ENCODE results near the gene ADARB2.

ADARB2 gene

DNA sequence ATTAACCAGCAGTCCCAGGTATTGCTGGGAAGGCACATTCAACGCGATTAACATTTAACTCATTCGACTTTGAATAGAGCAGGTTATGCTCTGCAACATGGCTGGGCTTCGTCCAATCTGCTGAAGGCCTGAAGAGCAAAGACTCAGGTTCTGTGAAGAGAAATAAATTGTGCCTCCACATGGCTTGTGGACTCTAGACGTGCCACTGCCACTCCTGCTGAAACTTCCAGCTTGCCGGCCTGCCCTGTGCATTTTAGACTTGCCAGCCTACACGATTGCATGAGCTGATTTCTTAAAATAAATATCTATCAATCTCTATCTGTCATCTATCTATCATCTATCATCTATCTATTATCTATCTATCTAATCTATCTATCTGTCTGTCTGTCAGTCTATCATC, 543.2 kb downstream of the ADARB2 start:
- TF ChIP-seq, protein P1, sequence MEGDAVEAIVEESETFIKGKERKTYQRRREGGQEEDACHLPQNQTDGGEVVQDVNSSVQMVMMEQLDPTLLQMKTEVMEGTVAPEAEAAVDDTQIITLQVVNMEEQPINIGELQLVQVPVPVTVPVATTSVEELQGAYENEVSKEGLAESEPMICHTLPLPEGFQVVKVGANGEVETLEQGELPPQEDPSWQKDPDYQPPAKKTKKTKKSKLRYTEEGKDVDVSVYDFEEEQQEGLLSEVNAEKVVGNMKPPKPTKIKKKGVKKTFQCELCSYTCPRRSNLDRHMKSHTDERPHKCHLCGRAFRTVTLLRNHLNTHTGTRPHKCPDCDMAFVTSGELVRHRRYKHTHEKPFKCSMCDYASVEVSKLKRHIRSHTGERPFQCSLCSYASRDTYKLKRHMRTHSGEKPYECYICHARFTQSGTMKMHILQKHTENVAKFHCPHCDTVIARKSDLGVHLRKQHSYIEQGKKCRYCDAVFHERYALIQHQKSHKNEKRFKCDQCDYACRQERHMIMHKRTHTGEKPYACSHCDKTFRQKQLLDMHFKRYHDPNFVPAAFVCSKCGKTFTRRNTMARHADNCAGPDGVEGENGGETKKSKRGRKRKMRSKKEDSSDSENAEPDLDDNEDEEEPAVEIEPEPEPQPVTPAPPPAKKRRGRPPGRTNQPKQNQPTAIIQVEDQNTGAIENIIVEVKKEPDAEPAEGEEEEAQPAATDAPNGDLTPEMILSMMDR (IDR thresholded peaks at IDR 0.05; ENCODE audit: borderline replicate concordance, insufficient read depth, low read depth, low read length) = no peak
- H3K4me3 ChIP-seq (ENCODE audit: low read depth, low read length) = no peak overlapping the region

DNA sequence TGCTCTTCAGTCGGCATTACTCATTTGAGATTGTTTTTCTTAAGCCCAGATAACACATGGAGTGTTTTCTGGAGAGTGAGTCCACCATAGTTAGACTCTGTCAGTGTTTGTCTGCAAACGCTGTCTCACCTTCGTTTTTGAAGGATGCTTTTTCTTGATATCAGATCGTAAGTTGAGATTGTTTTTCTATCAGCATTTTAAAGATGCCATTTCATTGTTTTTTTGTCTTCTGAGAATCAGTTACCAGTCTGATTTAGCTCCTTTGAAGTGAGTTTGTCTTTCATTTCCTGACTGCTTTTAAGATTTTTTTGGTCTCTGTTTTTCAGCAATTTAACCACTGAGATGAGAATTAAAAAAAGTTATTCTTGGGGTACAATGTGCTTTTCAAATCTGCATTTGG, 543.8 kb downstream of the ADARB2 start:
- TF ChIP-seq, protein P1 (IDR thresholded peaks at IDR 0.05; ENCODE audit: borderline replicate concordance, insufficient read depth, low read depth, low read length) = no peak
- no peak overlapping the region for H3K4me3 ChIP-seq (ENCODE audit: low read depth, low read length)

GRCh38 chr10:1191752-1192151, 545.6 kb downstream of the ADARB2 start:
- TF ChIP-seq, protein P1 (IDR thresholded peaks at IDR 0.05; ENCODE audit: borderline replicate concordance, insufficient read depth, low read depth, low read length) = no peak
- H3K4me3 ChIP-seq (ENCODE audit: low read depth, low read length) = no peak overlapping the region

DNA sequence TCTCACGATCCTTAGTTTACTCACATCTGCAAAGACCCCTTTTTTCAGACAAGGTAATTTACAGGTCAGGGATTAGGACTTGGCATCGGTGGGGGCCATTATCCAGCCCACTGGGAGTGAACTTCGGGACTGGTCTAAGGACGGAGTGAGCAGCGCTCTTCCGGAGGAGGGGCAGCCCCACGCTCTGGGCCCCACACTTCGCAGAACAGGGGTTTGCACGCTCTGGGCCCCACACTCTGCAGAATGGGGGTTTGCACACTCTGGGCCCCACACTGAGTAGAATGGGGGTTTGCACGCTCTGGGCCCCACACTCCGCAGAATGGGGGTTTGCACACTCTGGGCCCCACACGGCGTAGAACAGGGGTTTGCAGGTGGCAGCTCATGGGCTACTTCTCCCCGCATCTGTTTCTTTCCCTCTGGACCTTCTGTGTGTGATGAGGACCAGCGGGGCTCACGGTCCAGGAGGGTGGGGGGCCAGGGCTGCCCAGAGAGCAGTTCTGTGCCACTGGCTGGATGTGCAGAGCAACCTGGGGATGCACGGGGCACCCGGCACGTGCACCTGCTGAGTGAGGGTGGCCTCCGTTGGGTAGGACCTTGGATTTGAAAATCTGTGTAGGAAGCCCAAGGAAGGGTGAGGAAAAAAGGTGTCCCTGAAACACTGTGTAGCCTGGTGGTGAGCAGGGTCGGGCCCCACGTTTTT, 546.4 kb downstream of the ADARB2 start:
- H3K4me3 ChIP-seq (ENCODE audit: low read depth, low read length) = no peak overlapping the region
- TF ChIP-seq, protein P1 (IDR thresholded peaks at IDR 0.05; ENCODE audit: borderline replicate concordance, insufficient read depth, low read depth, low read length) = no peak

DNA sequence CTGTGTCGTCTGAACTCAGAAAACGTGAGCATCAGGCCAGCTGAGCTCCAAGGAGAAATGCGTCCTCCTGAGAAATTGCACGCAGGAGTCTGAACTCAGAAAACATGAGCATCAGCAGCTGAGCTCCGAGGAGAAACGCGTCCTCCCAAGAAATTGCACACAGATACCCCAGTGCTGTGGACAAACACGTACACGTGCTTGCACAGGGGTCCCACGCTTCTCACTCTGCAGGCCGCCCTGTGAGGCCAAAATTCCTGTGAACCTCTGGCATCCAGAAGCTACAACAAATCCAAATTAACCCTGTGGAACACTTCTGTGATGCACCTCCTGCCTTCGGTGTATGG, 547.3 kb downstream of the ADARB2 start:
- TF ChIP-seq, protein P1 (IDR thresholded peaks at IDR 0.05; ENCODE audit: borderline replicate concordance, insufficient read depth, low read depth, low read length) = no peak
- H3K4me3 ChIP-seq (ENCODE audit: low read depth, low read length) = no peak overlapping the region

GRCh38 chr10:1189166-1190051, 547.9 kb downstream of the ADARB2 start:
- TF ChIP-seq, protein P1 (IDR thresholded peaks at IDR 0.05; ENCODE audit: borderline replicate concordance, insufficient read depth, low read depth, low read length) = no peak

More at GRCh38 chr10:1189166-1190051, 547.9 kb downstream of the ADARB2 start:
- no peak overlapping the region for H3K4me3 ChIP-seq (ENCODE audit: low read depth, low read length)

Measured in GM12875 (cell line).